ENCODE results near the gene ALG11.
A peak's percentile ranks its signal among the peaks of the same experiment; 100 is the strongest.

Gene ALG11

DNA sequence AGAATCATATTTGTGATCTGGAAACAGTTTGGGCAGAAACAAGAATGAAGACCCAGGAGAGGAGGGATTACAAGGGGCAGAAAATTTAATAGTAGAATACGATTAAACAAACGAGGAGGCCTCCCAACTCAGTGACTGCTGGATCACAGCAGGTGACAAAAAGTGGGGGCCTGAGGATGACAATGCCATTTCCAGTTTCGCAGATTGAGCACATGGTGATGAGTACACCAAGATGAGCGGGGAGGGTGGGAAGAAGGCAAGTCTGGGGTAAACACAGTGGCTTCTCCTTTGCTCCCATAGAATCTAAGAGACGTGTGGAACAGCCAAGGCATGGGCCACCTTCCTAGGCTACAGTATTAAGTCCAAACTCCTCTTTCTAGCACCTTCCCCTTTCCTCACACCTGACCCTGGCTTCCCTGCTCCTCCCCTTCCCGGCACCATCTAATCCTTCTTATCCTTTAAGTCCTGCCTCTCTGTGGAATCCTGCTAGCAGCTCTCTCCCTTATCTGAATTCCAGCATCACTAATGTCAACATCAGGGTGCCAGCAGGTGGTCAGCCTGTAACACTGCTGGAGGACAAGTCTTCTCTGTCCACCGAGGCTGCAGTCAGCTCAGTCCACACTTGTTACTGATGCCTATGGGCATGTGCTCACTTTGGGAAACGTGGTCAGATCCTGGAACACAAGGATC is 14.4 kb upstream of the ALG11 start:
- no peak for DNase-seq (ENCODE audit: low read depth)

- DNase-seq (ENCODE audit: low read depth), result no peak
Measured at GRCh38 chr13:51998723-51999509, 13.3 kb upstream of the ALG11 start.

DNA sequence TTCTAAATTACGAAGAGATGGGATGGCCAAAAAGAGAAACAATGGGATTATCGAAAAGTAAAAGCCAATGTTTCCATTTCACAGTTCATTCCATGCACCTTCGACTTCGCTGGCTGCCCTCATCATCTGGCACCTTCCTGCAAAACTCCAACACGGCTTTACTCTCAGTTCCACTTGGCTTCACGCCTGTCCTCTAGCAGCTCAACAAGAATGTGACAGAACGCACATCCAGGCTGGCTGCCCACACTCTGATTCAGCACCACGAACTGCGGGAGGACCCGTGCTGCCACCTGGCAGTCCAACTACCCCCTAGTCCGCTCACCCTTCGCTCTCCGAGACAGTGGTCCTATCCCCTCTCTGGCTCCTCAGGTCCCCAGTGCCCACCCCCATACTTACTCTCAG is 12.7 kb upstream of the ALG11 start:
- no peak for DNase-seq (ENCODE audit: low read depth)

DNA sequence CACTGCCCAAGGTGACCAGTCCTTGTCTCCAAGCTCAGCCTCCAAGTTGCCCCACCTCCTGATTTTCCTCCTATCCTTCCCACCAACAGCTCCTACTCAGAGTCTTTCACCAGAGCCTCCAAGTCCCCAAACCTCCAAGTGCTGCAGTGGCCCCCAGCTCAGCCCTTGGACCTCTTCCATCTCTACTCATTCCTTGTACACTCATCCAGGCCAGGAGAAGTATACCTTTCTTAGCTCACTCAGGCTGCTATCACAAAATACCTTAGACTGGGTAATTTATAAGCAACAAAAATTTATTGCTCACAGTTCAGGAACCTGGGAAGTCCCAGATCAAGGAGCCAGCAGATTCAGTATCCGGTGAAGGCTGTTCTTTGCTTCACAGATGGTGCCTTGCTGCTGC is 12.3 kb upstream of the ALG11 start:
- no peak for DNase-seq (ENCODE audit: low read depth)

DNA sequence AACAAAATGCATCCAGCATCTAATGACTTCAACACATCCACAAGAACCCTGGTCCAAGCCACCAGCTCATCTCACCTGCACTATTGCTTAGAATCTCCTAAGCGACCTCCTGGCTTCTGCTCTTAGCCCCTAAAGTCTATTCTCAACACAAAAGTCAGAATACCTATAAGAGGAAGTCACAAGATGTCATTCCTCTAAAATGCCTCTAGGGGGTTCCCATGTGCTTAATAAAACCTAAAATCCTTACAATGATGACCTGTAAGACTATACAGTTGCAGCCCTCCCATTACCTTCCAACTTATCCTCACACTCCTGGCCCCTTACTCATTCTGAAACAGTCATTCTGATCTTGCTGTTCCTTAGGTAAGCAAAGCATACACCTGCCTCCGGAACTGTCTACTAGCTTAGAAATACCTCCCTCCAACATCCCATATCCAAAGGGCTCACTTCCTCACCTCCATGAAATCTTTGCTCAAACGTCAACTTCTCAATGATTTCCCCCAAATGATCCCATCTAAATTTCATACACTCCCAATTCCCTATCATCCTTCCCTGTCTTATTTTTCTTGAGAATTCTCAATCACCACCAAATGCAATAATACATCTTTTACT is 11.0 kb upstream of the ALG11 start:
- no peak for DNase-seq (ENCODE audit: low read depth)

DNA sequence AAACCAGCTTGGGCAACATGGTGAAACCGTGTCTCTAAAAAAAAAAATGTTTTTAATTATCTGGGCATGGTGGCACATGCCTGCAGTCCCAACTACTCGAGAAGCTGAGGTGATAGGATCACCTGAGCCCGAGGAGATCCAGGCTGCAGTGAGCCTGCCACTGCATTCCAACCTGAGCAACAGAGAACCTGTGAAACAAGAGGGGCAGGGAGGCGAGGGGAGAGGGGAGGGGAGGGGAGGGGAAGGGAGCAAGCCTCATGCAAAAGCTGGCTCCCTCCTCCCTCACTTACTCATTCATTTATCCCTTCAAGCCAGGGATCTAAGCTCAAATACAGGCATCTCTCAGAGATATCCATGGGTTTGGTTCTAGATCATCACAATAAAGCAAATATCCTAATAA is 9.8 kb upstream of the ALG11 start:
- no peak for DNase-seq (ENCODE audit: low read depth)

- DNase-seq (ENCODE audit: low read depth), result no peak
Measured at GRCh38 chr13:52003541-52003940, 8.7 kb upstream of the ALG11 start.

GRCh38 chr13:52004511-52005170 is 7.6 kb upstream of the ALG11 start:
- DNase-seq (ENCODE audit: low read depth), result no peak

- no peak for DNase-seq (ENCODE audit: low read depth)
Measured at GRCh38 chr13:52005841-52006522, 6.2 kb upstream of the ALG11 start.

DNA sequence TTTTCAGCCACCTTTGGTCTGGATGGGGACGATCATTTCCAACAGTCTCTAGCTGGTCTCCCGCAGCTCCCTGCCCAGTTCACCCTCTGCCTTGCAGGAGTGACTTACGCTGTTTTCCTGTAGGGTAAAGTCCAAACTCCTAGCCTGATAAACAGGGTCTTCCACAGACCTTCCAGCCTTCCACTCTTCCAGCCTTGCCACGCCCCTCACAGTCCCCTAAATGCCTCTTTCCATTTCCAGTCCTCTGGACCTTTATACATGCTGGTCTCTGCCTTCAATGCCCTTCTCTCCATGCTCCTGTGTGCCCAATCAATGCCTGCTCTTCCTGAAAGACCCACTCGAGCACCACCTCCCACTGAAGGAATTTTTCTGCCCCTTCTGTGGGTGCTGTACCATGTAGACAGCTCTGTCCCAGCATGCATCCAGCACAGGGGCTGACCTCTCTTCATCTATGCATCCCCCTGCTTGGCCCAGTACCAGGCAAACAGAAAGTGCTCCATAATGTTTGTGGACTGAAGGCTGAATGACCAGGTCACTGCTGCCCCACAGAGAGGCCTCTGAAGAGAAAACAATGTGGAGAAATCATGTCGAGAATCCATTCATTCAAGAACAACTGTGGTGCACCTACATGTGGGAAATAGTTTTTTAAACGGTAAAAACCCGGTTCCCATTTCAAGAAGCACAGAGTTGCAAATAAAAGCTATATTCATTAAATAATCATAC is 5.5 kb upstream of the ALG11 start:
- no peak for DNase-seq (ENCODE audit: low read depth)

- no peak for DNase-seq (ENCODE audit: low read depth)
Measured at GRCh38 chr13:52009946-52010345, 2.3 kb upstream of the ALG11 start.

- peak; percentile 3 for DNase-seq (ENCODE audit: low read depth)
Measured at GRCh38 chr13:52010890-52011631, 1.1 kb upstream of the ALG11 start, which contains the start of gene ATP7B. Gene ATP7B, minus strand, starts transcription at chr13:52011450. Its CDS starts 113 bp downstream, at chr13:52011337.

GRCh38 chr13:52012512-52012836 is 276 bp downstream of the ALG11 start:
- DNase-seq (ENCODE audit: low read depth), result no peak

DNA sequence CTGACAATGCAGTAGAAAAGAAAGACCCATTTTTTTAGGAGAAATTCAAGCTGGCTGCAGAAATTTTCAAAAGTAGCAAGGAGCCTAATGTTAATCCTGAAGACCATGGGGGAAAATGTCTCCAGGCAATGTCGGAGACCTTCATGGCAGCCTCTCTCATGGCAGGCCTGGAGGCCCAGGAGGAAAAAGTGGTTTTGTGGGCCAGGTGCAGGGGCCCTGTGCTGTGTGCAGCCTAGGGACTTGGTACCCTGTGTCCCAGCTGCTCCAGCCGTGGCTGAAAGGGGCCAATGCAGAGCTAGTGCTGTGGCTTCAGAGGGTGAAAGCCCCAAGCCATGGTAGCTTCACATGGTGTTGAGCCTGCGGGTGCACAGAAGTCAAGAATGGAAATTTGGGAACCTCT is 4.1 kb downstream of the ALG11 start:
- no peak for DNase-seq (ENCODE audit: low read depth)

GRCh38 chr13:52020191-52020590 is 8.0 kb downstream of the ALG11 start:
- no peak for DNase-seq (ENCODE audit: low read depth)

DNA sequence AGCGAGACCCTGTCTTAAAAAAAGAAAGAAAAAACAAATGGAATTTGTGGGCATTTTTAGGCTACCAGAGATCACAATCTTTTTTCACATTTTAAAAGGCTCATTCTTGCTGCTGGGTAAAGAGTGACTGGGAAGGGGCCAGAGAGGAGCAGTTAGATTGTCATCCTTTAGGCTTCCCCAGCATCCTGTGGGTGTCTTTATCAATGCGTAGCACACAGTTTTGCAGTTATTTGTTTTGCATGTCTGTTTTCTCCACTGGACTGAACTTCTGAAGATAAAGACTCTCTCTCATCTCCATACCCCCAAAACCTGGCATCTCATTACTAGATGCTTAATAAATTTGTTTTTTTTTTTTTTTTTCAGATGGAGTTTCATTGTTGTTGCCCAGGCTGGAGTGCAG is 10.2 kb downstream of the ALG11 start:
- no peak for DNase-seq (ENCODE audit: low read depth)

GRCh38 chr13:52024481-52024880 is 12.3 kb downstream of the ALG11 start, which contains the start of gene UTP14C:
Gene UTP14C, plus strand, starts transcription at chr13:52024691. Its CDS starts 4,114 bp downstream, at chr13:52028805.
- DNase-seq (ENCODE audit: low read depth), result no peak

DNA sequence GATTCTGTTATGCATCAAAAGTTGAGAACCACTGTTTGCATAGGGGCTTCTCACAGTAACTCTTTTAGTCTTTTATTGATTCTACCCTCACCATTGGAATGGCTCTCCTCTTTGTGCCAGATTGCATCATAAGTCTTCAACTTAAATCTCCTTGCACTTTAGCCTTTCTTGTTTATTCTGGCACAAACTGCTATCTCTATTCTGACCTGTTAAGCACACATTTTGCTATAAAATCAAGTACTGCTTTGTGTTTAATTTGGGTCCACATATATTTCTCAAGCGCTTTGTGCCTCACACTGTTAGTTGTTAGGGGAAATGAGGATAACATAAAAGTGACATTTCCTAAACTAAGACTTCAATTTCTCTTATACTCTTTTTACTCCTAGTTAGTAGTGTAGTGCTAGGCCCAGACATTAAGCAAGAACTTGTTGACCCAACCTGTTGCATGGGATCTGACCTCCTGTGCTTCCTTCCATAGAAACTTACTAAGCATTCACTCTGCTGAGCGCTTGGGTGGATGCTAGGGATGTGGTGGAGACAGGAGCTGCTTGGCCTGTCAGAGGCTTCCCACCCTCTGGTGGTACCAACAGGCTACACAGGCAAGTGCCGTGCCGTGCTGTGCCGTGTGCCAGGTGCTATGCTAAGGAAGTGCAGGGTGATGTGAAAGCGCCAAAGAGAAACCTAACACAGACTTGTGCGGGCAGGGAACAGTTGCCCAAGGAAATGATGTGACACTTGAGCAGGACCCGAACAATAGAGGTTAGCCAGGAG is 13.5 kb downstream of the ALG11 start:
- no peak for DNase-seq (ENCODE audit: low read depth)

GRCh38 chr13:52026246-52026626 is 14.0 kb downstream of the ALG11 start:
- DNase-seq (ENCODE audit: low read depth), result no peak

- no peak for DNase-seq (ENCODE audit: low read depth)
Measured at GRCh38 chr13:52027832-52028231, 15.6 kb downstream of the ALG11 start.
